Measurements from ENCODE around the gene OSBPL9.
"Not testable (repeated sequence)": the region's sequence is repeated elsewhere in the genome, so short reads cannot be mapped to it uniquely, and the experiment has no call there.

OSBPL9 gene

GRCh38 chr1:51663721-51664120 is 46.8 kb downstream of the OSBPL9 start:
- no peak for DNase-seq (ENCODE audit: low read depth, low spot score)

DNA sequence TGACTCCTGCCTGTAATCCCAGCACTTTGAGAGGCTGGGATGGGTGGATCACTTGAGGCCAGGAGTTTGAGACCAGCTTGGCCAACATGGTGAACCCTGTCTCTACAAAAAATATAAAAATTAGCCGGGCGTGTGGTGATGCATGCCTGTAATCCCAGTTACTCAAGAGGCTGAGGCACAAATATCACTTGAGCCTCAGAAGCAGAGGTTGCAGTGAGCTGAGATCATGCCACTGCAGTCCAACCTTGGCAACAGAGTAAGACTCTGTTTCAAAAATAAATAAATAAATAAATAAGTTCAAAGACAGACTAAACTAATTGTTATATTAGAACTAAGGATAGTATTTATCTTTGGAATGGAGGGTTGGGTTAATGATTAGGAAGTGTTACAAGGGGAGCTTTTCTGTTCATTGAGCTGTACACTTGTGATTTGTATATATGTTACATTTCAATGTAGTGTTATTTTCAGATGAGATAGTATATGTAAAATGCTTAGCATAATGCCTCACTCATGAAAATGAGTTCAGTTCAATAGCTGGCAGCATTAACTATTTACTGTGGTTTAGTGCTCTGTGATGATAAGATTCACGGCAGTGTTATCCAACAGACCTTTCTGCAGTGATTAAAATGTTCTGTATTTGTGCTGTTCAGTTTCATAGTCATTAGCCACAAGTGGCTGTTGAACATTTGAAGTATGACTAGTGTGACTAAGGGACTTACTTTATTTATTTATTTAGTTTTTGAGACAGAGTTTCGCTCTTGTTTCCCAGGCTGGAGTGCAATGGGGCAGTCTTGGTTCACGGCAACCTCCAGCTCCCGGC is 47.7 kb downstream of the OSBPL9 start:
- DNase-seq (ENCODE audit: low read depth, low spot score) = no peak

- DNase-seq (ENCODE audit: low read depth, low spot score) = no peak
These were observed 49.6 kb downstream of the OSBPL9 start for GRCh38 chr1:51666478-51666877.

- DNase-seq (ENCODE audit: low read depth, low spot score) = no peak
These were observed 50.7 kb downstream of the OSBPL9 start for GRCh38 chr1:51667561-51667960.

DNA sequence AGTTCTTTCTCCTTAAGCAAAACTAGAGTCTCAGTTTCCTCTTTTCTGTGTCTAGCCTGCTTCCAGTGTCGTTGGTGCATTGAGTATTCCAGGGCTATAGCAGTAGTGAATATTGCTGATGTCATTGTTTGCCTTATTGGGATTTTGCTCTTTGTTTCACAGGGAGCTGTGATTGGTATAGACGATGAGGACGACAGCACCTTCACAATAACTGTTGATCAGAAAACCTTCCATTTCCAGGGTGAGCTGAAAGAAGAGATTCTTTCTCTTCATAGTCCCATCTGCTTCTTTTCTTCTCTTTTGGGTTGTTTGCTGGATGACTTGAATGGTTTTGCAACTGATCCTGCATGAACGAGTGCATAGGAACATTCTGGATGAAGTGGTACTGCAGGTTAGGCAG is 52.4 kb downstream of the OSBPL9 start:
- no peak for DNase-seq (ENCODE audit: low read depth, low spot score)

GRCh38 chr1:51669816-51670215 is 52.9 kb downstream of the OSBPL9 start:
- DNase-seq (ENCODE audit: low read depth, low spot score) = no peak

GRCh38 chr1:51671527-51672325 is 54.8 kb downstream of the OSBPL9 start:
- no peak for DNase-seq (ENCODE audit: low read depth, low spot score)

GRCh38 chr1:51673279-51673678 is 56.4 kb downstream of the OSBPL9 start:
- no peak for DNase-seq (ENCODE audit: low read depth, low spot score)

DNA sequence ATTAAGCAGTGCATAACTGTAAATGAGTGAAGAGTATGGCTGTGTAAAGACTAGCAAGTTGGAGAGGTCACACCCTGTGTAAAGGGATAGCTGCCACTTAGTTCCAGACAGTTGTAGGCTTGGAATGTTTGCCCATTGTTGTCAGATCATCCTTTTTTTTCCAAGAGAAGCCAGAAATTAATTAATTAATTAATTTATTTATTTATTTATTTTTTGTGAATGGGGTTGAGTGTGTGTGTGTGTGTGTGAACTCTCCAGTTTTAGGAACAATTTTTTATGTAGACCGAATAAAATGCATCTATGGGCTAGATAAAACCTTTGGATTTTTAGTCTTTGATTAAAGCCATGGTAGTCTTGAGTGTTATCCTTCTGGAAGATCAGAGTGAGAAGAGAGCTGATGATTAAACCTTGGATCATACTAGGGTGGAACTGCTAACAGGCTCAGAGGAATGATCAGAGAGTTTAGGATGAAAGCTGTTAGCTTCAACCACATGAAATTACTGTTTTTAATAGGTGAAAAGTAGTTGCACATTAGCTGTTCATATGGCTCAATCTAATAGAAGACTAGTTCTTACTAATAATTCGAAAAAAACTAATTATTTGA is 58.4 kb downstream of the OSBPL9 start:
- no peak for DNase-seq (ENCODE audit: low read depth, low spot score)

GRCh38 chr1:51679435-51679834 is 62.5 kb downstream of the OSBPL9 start:
- no peak for DNase-seq (ENCODE audit: low read depth, low spot score)

GRCh38 chr1:51684776-51685175 is 67.9 kb downstream of the OSBPL9 start:
- no peak for DNase-seq (ENCODE audit: low read depth, low spot score)

- no peak for DNase-seq (ENCODE audit: low read depth, low spot score)
These were observed 69.6 kb downstream of the OSBPL9 start for GRCh38 chr1:51686450-51686849.

DNA sequence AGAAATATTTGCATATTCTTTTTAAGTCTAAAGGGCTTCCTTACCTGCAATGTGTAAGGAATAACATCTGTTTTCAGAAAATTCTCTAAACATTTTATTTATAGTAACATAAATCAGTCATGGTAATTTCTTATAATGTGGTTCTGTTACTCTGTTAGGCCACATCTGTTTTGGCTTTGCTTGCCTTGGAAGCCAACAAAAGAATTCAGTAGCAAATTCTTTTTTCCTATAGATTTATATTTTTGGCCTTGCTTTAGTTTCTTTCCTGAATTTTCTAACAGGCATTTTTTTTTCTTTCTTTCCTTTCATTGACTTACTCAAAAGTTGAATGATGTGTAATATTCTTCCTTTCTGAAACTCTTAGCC is 72.2 kb downstream of the OSBPL9 start:
- no peak for DNase-seq (ENCODE audit: low read depth, low spot score)

GRCh38 chr1:51689643-51690042 is 72.8 kb downstream of the OSBPL9 start:
- no peak for DNase-seq (ENCODE audit: low read depth, low spot score)

DNA sequence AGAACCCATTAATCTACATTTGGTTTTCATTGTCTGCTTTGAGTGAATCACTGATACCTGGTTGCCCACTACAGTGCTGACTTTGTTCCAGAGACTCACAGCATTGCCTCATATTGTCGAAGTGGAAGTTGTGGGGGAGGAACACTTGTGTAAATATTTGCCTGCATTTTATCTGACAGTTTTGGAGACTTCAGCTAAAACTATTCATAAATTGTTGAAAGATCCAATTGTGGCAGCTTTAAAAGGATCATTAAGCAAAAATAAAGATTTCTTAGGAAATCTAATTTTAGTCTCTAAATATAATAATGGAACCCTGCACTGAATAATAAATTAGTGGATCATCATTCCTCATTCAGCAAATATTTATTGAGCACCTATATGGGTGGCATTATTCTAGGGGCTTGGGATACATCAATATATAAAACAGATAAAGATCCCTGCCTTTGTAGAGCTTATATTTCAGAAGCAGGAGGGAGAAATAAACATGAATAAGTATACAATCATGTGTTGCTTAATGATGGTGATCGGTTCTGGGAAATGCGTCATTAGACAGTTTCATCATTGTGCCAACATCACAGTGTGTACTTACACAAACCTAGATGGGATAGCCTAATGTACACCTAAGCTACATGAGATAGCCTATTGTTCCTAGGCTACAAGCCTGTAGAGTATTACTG is 73.5 kb downstream of the OSBPL9 start:
- DNase-seq (ENCODE audit: low read depth, low spot score) = no peak

GRCh38 chr1:51691920-51692319 is 75.0 kb downstream of the OSBPL9 start:
- no peak for DNase-seq (ENCODE audit: low read depth, low spot score)

GRCh38 chr1:51693419-51694155 is 76.7 kb downstream of the OSBPL9 start:
- DNase-seq (ENCODE audit: low read depth, low spot score) = no peak

DNA sequence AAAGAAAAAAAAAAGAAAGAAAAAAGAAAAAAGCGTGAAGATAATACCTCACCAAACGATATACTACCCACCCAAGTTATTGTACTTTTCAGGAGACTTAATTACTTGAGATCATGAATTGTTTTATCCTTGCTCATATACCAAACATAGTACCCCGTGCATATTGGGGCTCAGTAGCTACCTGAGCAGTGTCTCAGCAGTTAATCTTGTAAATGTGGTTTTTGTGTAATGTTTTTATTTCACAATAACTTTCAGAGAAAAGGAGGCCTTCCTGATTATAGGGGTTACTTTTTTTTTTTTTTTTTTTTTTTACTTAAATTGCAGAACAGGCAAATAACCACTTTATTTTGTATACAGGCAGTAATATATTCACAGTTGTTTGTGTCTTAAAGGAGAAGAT is 80.3 kb downstream of the OSBPL9 start:
- DNase-seq (ENCODE audit: low read depth, low spot score) = no peak

GRCh38 chr1:51699391-51699790 is 82.5 kb downstream of the OSBPL9 start:
- DNase-seq (ENCODE audit: low read depth, low spot score) = no peak

GRCh38 chr1:51701782-51702181 is 84.9 kb downstream of the OSBPL9 start:
- not testable (repeated sequence) for DNase-seq (ENCODE audit: low read depth, low spot score)

- not testable (repeated sequence) for DNase-seq (ENCODE audit: low read depth, low spot score)
These were observed 85.3 kb downstream of the OSBPL9 start for GRCh38 chr1:51702220-51702619.
